Skeletal muscle tissue (tissue), 4 donors: Measurements from ENCODE around the gene RTL1. TPM values are rescaled to one million over a fixed set of nuclear protein-coding genes. Genes with fewer than 3 reads are reported as not detected.

Experiments
- H3K27ac ChIP-seq: one replicate; pipeline ENCODE4 v1.7.0; 2013; ENCODE audit warnings: mild to moderate bottlenecking, low read depth, low read length, inconsistent platforms
- H3K27me3 ChIP-seq, 3 donors: one replicate each; pipeline ENCODE4 v1.7.0; 2013; ENCODE audit warnings: low read length in 3 of 3; ENCODE audit not compliant: control insufficient read depth in 3 of 3, insufficient read depth in 3 of 3
- H3K36me3 ChIP-seq, 3 donors: one replicate each; pipeline ENCODE4 v1.7.0; 2013; ENCODE audit warnings: low read length in 3 of 3; ENCODE audit not compliant: control insufficient read depth in 3 of 3, insufficient read depth in 3 of 3
- H3K4me1 ChIP-seq, 3 donors: one replicate each; pipeline ENCODE4 v1.7.0; 2013; ENCODE audit warnings: low read length in 3 of 3, mild to moderate bottlenecking in 3 of 3; ENCODE audit not compliant: control insufficient read depth in 3 of 3, insufficient read depth in 3 of 3
- H3K4me3 ChIP-seq, 3 donors: one replicate each; pipeline ENCODE4 v1.7.0; 2013; ENCODE audit warnings: low read length in 3 of 3
- H3K9ac ChIP-seq, 3 donors: one replicate each; pipeline ENCODE4 v1.7.0; 2013; ENCODE audit warnings: low read length in 3 of 3, mild to moderate bottlenecking in 3 of 3, moderate library complexity in 2 of 3, low read depth in 1 of 3
- H3K9me3 ChIP-seq, 3 donors: one replicate each; pipeline ENCODE4 v1.7.0; 2013; ENCODE audit warnings: low read length in 3 of 3; ENCODE audit not compliant: control insufficient read depth in 3 of 3
- total RNA-seq: library from RNA; depleted of rRNA; stranded (reverse); fragments of >200 nt; gene quantifications from one replicate; pipeline ENCODE4 v1.2.3, GENCODE V29; 2014
- donor health status: Osteomylitis.

RTL1 gene
- total RNA-seq, 1 donor from 2014 or later = 9.4 TPM

DNA sequence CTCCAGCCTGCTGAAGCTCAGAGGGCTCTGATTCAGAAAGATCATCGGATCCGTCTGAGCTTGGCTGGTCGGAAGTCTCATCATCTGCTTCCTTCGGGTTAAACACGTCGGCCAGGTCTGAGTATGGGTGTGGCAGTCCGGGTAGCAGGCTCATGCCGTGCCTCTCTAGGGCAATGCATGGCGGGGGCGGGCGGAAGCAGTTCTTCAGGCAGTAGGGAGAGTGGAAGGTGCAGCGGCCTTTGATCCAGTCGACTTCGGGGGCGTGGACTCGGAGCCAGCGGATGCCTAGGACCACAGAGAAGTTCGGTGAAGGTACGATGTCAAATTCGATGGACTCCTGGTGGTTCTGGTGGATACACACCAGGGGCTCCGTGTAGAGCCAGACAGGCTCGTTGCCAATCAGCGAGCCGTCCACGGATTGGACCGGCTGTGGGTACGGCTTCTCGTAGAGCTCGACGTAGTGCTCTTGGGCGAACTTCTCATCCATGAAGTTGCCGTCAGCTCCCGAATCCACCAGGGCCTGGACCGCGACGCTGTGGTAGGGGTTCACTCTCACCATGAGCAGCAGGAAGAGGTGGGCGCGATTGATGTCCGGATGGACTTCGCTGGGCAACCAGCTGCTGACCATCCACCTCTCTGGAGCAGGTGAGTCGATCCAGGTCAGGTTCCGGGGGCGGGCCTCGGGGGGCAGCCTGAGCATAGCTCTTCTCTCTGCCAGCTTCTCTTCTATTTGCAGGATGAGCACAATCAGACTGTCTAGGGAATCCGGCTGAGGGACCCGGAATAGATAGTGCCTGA is 20.3 kb downstream of the RTL1 start:
- Histone ChIP-seq H3K9ac (no peak overlapping the region), H3K4me1 (peaks cover 0 to 9% (median 6%) of the 10 kb centered on the region in 3 donors), H3K4me3 (no peak overlapping the region), H3K36me3 (peaks cover 0 to 4% (median 2%) of the 10 kb centered on the region in 3 donors), H3K27ac (no peak overlapping the region), H3K9me3 (peaks cover 0 to 7% (median 2%) of the 10 kb centered on the region in 3 donors), H3K27me3 (peaks cover 8 to 13% (median 10%) of the 10 kb centered on the region in 3 donors)

DNA sequence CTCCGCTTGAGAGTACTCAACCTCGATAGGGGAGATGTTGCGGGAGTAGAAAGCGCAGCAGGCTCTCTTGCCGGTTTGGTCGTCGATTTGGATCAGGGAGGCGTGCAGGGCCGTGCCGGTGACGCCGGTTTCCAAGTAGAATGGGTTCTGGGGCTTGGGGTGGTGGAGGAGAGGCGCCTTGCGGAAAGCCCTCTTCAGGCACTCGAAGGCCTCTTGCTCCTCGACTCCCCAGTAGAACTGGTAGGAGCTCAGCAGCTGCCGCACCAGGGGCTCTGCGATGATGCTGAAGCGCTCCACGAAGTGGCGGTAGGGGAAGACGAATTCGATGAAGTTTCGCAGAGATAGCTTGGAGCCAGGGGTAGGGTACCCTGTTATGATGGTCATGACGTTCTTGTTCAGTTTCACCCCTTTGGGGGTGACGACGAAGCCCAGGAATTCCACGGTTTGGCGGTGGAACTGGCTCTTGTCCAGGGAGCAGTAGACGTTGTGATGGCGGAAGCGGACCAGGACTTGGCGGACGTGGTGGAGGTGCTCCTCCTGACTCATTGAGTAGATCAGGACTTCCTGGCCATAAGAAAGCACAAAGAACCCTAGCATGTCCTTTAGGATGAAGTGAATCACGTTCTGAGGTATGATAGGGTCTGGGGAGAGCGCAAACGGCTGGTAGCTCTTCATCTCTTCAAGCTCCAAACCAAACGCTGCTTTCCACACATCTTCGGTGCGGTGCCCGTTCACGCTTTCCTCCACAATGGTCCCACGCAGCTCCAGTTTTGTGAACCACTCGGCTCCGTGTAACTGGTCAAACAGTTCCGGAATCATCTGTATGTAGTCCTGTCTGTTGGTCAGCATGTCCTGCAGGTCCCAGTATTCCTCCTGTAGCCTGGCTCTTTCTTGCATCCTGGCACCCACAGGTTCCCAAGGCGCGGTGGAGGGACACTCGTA is 21.2 kb downstream of the RTL1 start:
- Histone ChIP-seq H3K27ac (no peak overlapping the region), H3K36me3 (peaks cover 0 to 4% (median 2%) of the 10 kb centered on the region in 3 donors), H3K4me3 (no peak overlapping the region), H3K4me1 (peaks cover 0 to 9% (median 6%) of the 10 kb centered on the region in 3 donors), H3K27me3 (peaks cover 14 to 18% (median 17%) of the 10 kb centered on the region in 3 donors), H3K9me3 (peaks cover 0 to 7% (median 2%) of the 10 kb centered on the region in 3 donors), H3K9ac (no peak overlapping the region)

DNA sequence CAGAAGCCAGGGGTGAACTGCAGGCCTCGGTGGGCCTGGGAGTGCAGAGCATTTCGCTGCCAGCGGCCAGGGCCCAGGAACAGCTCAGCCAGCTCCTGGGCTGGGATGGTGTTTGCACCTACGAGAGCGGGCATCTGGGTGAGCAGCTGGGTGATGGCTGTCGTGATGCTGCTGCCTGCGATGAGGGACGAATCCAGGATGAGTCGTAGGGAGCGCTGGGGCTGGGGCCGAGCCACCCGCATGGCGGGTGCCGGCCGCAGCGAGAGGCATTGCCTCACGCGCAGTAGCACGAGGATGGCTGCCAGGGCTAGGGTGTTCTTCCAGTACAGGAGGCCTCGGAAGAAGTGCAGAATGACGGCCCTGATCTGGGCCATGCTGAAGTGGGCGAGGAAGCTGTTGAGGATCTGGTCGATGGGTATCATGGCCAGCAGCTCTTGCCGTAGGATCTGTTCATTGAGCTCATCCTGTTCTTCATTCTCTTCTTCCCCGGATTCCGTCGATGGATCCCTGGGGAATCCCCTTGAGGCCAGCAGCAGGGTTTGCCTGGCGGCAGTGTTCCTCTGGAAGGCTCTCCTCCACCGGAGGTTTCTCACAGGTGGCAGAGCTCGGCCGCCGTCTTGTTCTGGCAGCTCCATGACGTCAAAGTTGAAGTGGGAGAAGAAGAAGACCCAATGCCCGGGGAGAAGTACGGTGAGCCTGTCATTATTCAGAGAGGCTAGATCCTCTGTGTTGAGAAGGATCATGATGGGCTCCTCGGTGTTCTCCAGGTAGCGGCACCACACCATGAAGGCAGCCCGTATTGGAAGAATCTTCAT is 22.1 kb downstream of the RTL1 start:
- Histone ChIP-seq H3K4me3 (no peak overlapping the region), H3K4me1 (peaks cover 0 to 9% (median 6%) of the 10 kb centered on the region in 3 donors), H3K9me3 (peaks cover 0 to 7% (median 2%) of the 10 kb centered on the region in 3 donors), H3K9ac (no peak overlapping the region), H3K27ac (no peak overlapping the region), H3K27me3 (peaks cover 14 to 18% (median 17%) of the 10 kb centered on the region in 3 donors), H3K36me3 (peaks cover 0 to 4% (median 2%) of the 10 kb centered on the region in 3 donors)

DNA sequence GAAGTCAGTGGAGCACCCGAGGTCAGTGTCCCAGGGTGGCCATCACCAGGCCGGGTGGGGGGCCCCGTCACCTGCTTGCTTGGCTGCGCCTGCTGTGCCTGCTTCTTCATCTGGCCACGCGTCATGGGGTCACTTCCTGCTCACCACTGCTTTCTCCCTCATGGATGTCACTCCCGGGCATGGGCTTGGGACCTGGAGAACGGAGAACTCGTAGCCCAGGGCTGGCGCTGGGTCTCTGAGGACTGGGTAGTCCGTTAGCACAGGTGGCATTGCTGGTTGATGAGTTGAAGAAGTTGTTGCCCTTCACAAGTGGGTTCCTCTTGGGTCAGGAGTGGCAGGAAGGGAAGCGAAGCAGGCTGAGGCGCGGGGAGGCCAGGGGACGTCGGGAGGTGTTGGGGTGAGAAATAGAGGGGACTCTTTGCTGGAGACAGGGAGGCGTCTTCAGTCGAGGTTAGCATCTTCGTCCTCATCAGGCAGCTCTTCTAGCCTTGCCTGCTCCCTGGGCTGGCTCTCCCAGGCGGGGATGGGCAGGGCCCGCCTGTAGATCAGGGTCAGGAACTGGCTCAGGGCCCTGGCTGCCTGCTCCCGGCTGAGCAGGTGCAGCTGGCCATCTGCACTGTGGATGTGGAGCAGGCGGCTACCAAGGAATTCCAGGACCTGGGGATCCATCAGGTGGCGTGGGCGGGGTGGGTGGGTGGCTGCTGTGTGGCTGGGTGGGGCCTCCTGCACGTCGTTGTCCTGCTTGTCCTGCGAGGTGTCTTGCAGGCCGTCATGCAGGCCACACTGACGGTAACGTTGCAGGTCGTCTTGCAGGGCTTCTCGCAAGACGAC is 23.0 kb downstream of the RTL1 start:
- Histone ChIP-seq H3K27me3 (peaks cover 20 to 24% (median 23%) of the 10 kb centered on the region in 3 donors), H3K9ac (no peak overlapping the region), H3K4me1 (peaks cover 0 to 5% (median 4%) of the 10 kb centered on the region in 3 donors), H3K36me3 (peaks cover 0 to 4% (median 2%) of the 10 kb centered on the region in 3 donors), H3K9me3 (peaks cover 0 to 7% (median 2%) of the 10 kb centered on the region in 3 donors), H3K27ac (no peak overlapping the region), H3K4me3 (no peak overlapping the region)

DNA sequence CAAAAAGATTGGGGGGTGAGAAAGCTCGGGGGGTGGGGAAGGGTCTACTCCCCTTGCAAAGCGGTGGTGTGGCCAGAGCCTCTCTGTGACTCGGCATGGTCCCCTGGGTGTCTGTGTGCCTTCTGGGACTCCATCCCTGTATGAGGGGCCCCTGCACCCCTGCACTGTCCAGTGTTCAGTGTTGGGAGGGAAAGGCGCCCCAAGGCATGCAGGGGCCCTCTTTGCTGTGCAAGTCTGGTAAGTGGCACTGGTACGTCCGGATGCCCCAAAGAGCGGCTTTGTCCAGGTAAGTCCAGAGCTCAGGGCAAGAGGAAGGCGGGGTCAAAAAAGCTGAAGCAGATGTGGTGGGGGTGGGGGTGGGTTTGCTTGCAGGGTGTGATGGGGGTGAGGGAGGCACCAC is 23.7 kb downstream of the RTL1 start:
- Histone ChIP-seq H3K9ac (no peak overlapping the region), H3K9me3 (peaks cover 0 to 7% (median 2%) of the 10 kb centered on the region in 3 donors), H3K27me3 (peaks cover 23 to 30% (median 28%) of the 10 kb centered on the region in 3 donors), H3K27ac (no peak overlapping the region), H3K36me3 (peaks cover 0 to 4% (median 2%) of the 10 kb centered on the region in 3 donors), H3K4me1 (peaks cover 0 to under 1% (median 0%) of the 10 kb centered on the region in 3 donors), H3K4me3 (no peak overlapping the region)

- H3K27ac ChIP-seq = no peak overlapping the region
- peaks cover 23 to 34% (median 30%) of the 10 kb centered on the region in 3 donors for H3K27me3 ChIP-seq
- no peaks in the 10 kb centered on the region for H3K4me1 ChIP-seq
Measured at GRCh38 chr14:100879194-100879593, 24.3 kb downstream of the RTL1 start.

DNA sequence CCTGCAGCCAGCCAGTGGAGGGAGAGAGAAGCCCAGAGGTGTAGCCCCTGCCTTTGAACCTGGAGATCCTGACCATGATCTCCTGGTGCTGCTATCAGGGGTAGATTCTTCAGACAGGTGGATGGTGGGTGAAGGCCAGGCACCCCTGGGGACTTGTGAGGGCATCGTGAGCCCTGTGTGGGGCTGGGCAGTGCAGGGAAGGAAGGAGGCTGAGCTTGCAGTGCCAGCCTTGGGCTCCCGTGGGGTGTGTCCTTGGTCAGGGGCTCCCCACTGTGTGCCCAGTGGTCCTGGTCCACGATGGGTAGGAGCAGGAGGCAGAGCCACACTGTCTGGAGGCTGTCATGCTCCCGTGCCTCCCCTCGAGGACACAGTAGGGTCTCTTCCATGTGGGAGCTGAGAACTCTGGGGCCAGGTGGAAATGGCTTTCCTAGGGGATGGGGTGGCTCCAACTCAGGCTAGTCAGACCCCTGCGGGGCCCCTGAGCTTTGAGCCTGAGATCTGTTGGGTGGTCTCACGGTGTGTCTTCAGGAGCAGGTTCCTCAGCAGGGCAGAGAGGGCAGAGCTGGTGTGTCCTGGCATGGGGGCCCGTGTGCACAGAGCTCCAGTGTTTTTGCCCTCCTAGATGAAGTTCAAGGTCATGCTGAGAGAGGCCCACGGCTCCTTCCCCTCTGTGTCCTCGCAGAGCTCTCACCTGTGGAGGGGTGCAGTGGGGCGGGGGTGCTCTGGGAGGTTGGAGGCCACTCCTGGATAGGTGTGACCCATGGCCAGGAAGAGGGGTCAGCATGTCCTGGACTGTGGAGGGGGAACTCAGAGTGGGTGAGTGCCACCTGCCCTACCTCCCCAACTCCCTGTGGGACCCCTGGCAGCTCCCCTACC is 25.0 kb downstream of the RTL1 start:
- no peak overlapping the region for H3K9ac ChIP-seq
- H3K4me1 ChIP-seq = no peaks in the 10 kb centered on the region
- H3K36me3 ChIP-seq = peaks cover 0 to 2% (median 2%) of the 10 kb centered on the region in 3 donors
- H3K9me3 ChIP-seq = peaks cover 0 to 7% (median 2%) of the 10 kb centered on the region in 3 donors
- H3K27ac ChIP-seq = no peak overlapping the region
- H3K27me3 ChIP-seq = peaks cover 23 to 36% (median 35%) of the 10 kb centered on the region in 3 donors
- H3K4me3 ChIP-seq = no peak overlapping the region

More at GRCh38 chr14:100879194-100879593, 24.3 kb downstream of the RTL1 start:
- H3K36me3 ChIP-seq = peaks cover 0 to 4% (median 2%) of the 10 kb centered on the region in 3 donors
- no peak overlapping the region for H3K9ac ChIP-seq
- H3K9me3 ChIP-seq = peaks cover 0 to 7% (median 2%) of the 10 kb centered on the region in 3 donors
- H3K4me3 ChIP-seq = no peak overlapping the region

DNA sequence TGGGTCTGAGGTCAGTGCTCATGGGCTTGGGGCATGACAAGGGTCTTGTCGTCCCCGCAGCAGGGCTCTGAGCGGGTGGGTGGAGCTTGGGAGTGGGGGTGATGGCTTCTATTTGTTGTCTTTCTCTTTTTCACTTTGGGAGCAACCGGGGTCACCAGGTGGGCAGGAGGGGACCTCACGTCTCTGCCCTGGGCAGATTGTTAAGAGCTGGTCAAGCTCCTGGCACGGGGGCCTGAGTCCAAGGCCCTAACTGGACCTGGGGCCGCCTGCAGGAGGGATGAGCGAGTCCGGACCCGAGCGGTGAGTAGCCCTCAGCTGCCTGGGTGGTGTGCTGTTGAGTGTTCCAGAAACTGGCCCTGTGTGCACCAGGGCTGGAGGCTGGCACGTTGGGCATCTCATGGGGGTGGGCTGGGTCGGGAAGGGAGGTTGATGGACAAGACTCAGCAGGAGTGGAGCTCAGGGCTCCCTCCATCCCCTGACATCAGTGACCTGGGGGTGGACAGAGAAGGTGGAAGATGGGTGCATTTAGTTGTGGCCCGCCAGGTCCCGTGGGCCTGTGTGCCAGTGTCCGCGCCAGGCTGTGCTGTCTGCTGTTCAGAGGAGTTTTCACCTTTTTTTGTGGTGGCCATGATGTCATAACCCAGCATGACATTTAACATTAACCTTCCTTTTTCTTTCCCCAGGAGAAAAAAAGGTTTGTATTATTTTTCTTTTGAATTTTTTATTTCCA is 27.5 kb downstream of the RTL1 start:
- Histone ChIP-seq H3K9ac (no peak overlapping the region), H3K9me3 (no peaks in the 10 kb centered on the region), H3K36me3 (no peaks in the 10 kb centered on the region), H3K4me1 (no peaks in the 10 kb centered on the region), H3K27ac (no peak overlapping the region), H3K4me3 (no peak overlapping the region), H3K27me3 (peaks cover 23 to 45% (median 35%) of the 10 kb centered on the region in 3 donors)
